ENCODE data around the gene BTBD9. TPM values are rescaled to one million over a fixed set of nuclear protein-coding genes. Genes with fewer than 3 reads are reported as not detected.

Gene BTBD9
- total RNA-seq, 1 experiment from 2014 or later: 12.5 TPM

DNA sequence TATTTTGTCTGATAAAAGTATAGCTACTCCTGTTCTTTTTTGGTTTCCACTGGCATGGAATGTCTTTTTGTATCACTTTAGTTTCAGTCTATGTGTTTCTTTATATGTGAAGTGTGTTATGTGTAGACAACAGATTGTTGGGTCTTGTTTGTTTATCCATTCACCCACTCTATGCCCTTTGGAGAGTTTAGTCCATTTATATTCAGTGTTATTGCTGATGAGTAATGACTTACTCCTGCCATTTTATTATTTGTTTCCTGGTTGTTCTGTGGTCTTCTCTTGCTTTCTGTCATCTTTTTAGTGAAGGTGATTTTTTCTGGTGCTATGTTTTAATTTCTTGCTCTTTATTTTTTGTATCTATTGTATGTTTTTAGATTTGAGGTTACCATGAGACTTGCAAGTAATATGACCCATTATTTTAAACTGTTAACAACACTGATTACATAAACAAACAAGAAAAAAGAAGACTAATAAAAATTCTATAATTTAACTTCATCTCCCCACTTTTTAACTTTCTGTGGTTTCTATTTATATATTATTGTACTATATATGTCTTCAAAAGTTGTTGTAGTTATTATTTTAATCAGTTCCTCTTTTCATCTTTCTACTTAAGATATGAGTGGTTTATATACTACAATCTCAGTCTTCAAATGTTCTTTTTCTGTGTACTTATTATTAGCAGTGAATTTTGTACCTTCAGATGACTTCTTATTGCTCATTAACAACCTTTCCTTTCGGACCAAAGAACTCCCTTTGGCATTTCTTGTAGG lies 323.4 kb downstream of the BTBD9 start:
- ChIA-PET POLR2A (no interaction called here), CTCF (no interaction called here)
- intact Hi-C loops (cut with micrococcal nuclease): no loop called here
- no peak for TF ChIP-seq CTCF (IDR thresholded peaks at IDR 0.05; ENCODE audit: unreplicated experiment)
- no peak for DNase-seq (ENCODE audit: unreplicated experiment)
- Mint-ChIP-seq H3K27me3 (ENCODE audit: insufficient read depth, unreplicated experiment) (no peaks in the 10 kb centered on the region), H3K9me3 (ENCODE audit: unreplicated experiment) (no peaks in the 10 kb centered on the region), H3K4me3 (ENCODE audit: unreplicated experiment) (no peak overlapping the region), H3K4me1 (ENCODE audit: insufficient read depth, unreplicated experiment) (peaks cover 17% of the 10 kb centered on the region), H3K27ac (ENCODE audit: low read depth, unreplicated experiment) (no peak overlapping the region), H3K36me3 (ENCODE audit: insufficient read depth, unreplicated experiment) (peaks cover 16% of the 10 kb centered on the region)
- BruUV-seq (replicated peaks): no TSS peak

DNA sequence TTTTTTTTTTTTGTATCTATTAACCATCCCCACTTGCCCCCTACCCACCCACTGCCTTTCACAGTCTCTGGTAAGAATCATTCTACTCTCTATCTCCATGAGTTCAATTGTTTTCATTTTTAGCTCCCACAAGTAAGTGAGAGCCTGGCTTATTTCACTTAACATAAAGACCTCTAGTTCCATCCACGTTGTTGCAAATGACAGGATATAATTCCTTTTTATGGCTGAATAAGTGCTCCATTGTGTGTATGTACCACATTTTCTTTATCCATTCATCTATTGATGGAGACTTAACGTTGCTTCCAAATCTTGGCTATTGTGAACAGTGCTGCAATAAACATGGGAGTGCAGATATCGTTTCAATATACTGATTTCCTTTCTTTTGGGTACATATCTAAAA lies 328.5 kb downstream of the BTBD9 start:
- intact Hi-C loops (cut with micrococcal nuclease): no loop called here
- CTCF ChIA-PET: no interaction called here
- no TSS peak for BruUV-seq (replicated peaks)

GRCh38 chr6:38310061-38310460 lies 329.7 kb downstream of the BTBD9 start:
- intact Hi-C loops (cut with micrococcal nuclease): no loop called here
- Mint-ChIP-seq H3K27me3 (ENCODE audit: insufficient read depth, unreplicated experiment) (no peaks in the 10 kb centered on the region), H3K36me3 (ENCODE audit: insufficient read depth, unreplicated experiment) (peaks cover 1% of the 10 kb centered on the region), H3K9me3 (ENCODE audit: unreplicated experiment) (no peaks in the 10 kb centered on the region), H3K4me3 (ENCODE audit: unreplicated experiment) (no peak overlapping the region), H3K4me1 (ENCODE audit: insufficient read depth, unreplicated experiment) (no peaks in the 10 kb centered on the region), H3K27ac (ENCODE audit: low read depth, unreplicated experiment) (no peak overlapping the region)
- POLR2A ChIA-PET: no interaction called here
- CTCF ChIA-PET: no interaction called here
- DNase-seq (ENCODE audit: unreplicated experiment): no peak
- TF ChIP-seq CTCF (IDR thresholded peaks at IDR 0.05; ENCODE audit: unreplicated experiment): no peak
- no TSS peak for BruUV-seq (replicated peaks)

More for the DNA sequence above, 328.5 kb downstream of the BTBD9 start:
- DNase-seq (ENCODE audit: unreplicated experiment): no peak
- Mint-ChIP-seq H3K9me3 (ENCODE audit: unreplicated experiment) (no peaks in the 10 kb centered on the region), H3K4me1 (ENCODE audit: insufficient read depth, unreplicated experiment) (no peaks in the 10 kb centered on the region), H3K36me3 (ENCODE audit: insufficient read depth, unreplicated experiment) (peaks cover 6% of the 10 kb centered on the region), H3K4me3 (ENCODE audit: unreplicated experiment) (no peak overlapping the region), H3K27me3 (ENCODE audit: insufficient read depth, unreplicated experiment) (no peaks in the 10 kb centered on the region), H3K27ac (ENCODE audit: low read depth, unreplicated experiment) (no peak overlapping the region)
- POLR2A ChIA-PET: no interaction called here
- no peak for TF ChIP-seq CTCF (IDR thresholded peaks at IDR 0.05; ENCODE audit: unreplicated experiment)

- Mint-ChIP-seq H3K36me3 (ENCODE audit: insufficient read depth, unreplicated experiment) (no peaks in the 10 kb centered on the region), H3K4me3 (ENCODE audit: unreplicated experiment) (no peak overlapping the region), H3K27ac (ENCODE audit: low read depth, unreplicated experiment) (no peak overlapping the region), H3K9me3 (ENCODE audit: unreplicated experiment) (no peaks in the 10 kb centered on the region), H3K27me3 (ENCODE audit: insufficient read depth, unreplicated experiment) (no peaks in the 10 kb centered on the region), H3K4me1 (ENCODE audit: insufficient read depth, unreplicated experiment) (no peaks in the 10 kb centered on the region)
- no peak for DNase-seq (ENCODE audit: unreplicated experiment)
- POLR2A ChIA-PET: interaction anchor here (0.6 kb wide), 2 partner anchors 14 to 1041 kb away, joined by 3 to 4 read pairs; no protein-coding TSS in a partner anchor
- no peak for TF ChIP-seq CTCF (IDR thresholded peaks at IDR 0.05; ENCODE audit: unreplicated experiment)
- CTCF ChIA-PET: interaction anchor here (0.6 kb wide), 1 partner anchor 10 kb away, joined by 4 read pairs; no protein-coding TSS in a partner anchor
- BruUV-seq (replicated peaks): no TSS peak
- intact Hi-C loops (cut with micrococcal nuclease): no loop called here
These were observed 332.0 kb downstream of the BTBD9 start for GRCh38 chr6:38307740-38308139.
